HL-60 (cell line): ENCODE measurements around the gene PPM1A.

ENCODE experiments used
- CTCF ChIP-seq: IDR thresholded peaks from one replicate; pipeline ENCODE4 v1.5.1; 2011; ENCODE audit warnings: low read length, control low read depth, inconsistent platforms; ENCODE audit not compliant: insufficient read depth
- GABPA ChIP-seq: IDR thresholded peaks from 2 replicates; pipeline ENCODE4 v1.6.1; 2012; ENCODE audit warnings: low read depth
- POLR2AphosphoS5 ChIP-seq: IDR thresholded peaks from 2 replicates; pipeline ENCODE4 v1.6.1; 2012; ENCODE audit warnings: low read depth
- REST ChIP-seq: IDR thresholded peaks from 2 replicates; pipeline ENCODE4 v1.6.1; 2012; ENCODE audit warnings: low read depth; ENCODE audit not compliant: insufficient replicate concordance
- SPI1 ChIP-seq: IDR thresholded peaks from 2 replicates; pipeline ENCODE4 v1.6.1; 2012; ENCODE audit warnings: low read depth, mild to moderate bottlenecking, borderline replicate concordance

GRCh38 chr14:60220917-60221316, 28.1 kb upstream of the PPM1A start:
- TF ChIP-seq SPI1 (no peak), CTCF (no peak), POLR2AphosphoS5 (no peak), REST (no peak), GABPA (no peak)
